ENCODE results near the gene CYSLTR2. TPM values are rescaled to one million over a fixed set of nuclear protein-coding genes. Genes with fewer than 3 reads are reported as not detected.

Gene CYSLTR2
- total and polyA plus RNA-seq, 12 donors = 0.50 to 41.6 (median 12.8) TPM

DNA sequence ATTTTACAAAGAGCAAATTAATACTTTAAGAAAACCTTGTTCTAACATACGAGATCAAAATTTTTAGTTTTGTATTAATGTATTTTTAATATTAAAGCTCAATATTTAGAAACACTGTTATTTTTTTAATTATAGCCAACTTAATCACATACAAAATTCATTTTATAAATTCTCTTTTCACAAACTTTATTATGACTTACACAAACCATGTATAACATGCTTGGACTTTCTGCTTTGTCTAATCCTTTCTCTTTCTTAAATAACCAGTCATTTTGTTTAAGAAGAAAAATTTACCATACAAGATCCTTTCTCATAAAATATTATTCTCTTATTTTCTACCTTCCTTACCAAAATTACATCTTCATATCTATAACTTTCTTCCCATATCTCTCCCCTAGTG lies 62.2 kb downstream of the CYSLTR2 start:
- Histone ChIP-seq H3K4me1 (replicated peaks in 1 of 2) (no peaks in the 10 kb centered on the region), H3K36me3 (replicated peaks in 1 of 2) (no peaks in the 10 kb centered on the region), H3K9me3 (replicated peaks in 1 of 3) (peaks cover 0 to 22% (median 17%) of the 10 kb centered on the region in 3 donors), H3K27ac (no peak overlapping the region), H3K27me3 (no peaks in the 10 kb centered on the region), H3K4me3 (no peak overlapping the region)
- intact Hi-C loops (cut with DNase I) = no loop called here
- WGBS, 4 donors = 84 to 90% (median 85%) methylated on average over 1 of the region's 1 CpG
- DNase-seq = no peak
- TF ChIP-seq, protein P1, sequence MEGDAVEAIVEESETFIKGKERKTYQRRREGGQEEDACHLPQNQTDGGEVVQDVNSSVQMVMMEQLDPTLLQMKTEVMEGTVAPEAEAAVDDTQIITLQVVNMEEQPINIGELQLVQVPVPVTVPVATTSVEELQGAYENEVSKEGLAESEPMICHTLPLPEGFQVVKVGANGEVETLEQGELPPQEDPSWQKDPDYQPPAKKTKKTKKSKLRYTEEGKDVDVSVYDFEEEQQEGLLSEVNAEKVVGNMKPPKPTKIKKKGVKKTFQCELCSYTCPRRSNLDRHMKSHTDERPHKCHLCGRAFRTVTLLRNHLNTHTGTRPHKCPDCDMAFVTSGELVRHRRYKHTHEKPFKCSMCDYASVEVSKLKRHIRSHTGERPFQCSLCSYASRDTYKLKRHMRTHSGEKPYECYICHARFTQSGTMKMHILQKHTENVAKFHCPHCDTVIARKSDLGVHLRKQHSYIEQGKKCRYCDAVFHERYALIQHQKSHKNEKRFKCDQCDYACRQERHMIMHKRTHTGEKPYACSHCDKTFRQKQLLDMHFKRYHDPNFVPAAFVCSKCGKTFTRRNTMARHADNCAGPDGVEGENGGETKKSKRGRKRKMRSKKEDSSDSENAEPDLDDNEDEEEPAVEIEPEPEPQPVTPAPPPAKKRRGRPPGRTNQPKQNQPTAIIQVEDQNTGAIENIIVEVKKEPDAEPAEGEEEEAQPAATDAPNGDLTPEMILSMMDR (IDR thresholded peaks at IDR 0.05) = no peak
- no peak for TF ChIP-seq POLR2A (IDR thresholded peaks at IDR 0.05)

DNA sequence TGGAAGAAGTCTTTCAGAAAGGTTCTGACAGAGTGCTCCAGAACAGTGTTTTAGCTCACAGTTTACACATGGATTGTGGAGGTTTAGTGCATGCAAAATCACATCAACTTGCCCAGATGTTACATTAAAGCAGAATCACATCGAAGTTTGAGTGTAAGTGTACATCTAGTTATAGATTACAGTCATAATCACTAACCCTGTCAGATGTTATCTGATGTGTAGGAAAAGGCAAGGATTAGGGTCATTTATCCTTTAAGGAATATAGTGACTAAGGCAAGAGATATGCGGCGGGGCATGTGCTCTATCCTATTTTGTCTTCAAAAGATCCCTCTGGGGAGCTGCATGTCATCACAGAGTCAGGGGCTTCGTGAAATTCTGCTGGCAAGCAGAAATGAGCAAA lies 66.9 kb downstream of the CYSLTR2 start:
- no peaks in the 10 kb centered on the region for H3K27me3 ChIP-seq
- H3K27ac ChIP-seq = no peak overlapping the region
- no peak for DNase-seq
- intact Hi-C loops (cut with DNase I) = loop anchor here in 1 of 2 donors (10.0 kb wide), 1 partner anchor 56 kb away; no protein-coding TSS in a partner anchor
- H3K36me3 ChIP-seq (replicated peaks in 1 of 2) = no peaks in the 10 kb centered on the region
- 51 to 63% (median 54%) methylated on average over 4 of the region's 4 CpGs for WGBS, 4 donors
- H3K4me3 ChIP-seq = no peak overlapping the region
- TF ChIP-seq, protein P1 (IDR thresholded peaks at IDR 0.05) = no peak
- no peak for TF ChIP-seq POLR2A (IDR thresholded peaks at IDR 0.05)
- peaks cover 0 to 16% (median 12%) of the 10 kb centered on the region in 3 donors for H3K9me3 ChIP-seq (replicated peaks in 1 of 3)
- H3K4me1 ChIP-seq (replicated peaks in 1 of 2) = no peaks in the 10 kb centered on the region

DNA sequence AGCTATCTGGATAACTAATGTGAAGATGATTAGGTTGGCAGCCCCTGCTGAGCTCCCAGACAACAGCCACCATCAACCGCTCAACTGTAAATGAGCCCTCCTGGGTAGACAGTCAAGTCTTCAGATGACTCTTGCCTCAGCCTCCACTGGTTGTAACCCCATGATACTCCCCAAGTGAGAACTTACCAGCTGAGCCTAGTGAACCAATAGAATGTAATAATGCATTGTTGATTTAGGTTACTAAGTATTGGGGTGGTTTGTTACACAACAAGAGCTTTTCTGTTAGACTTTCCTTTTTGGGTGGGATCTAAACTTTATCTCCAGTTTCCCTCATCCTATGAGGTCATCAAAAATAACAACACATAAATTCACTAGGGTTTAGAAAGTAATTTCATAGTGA lies 69.4 kb downstream of the CYSLTR2 start:
- no peak for DNase-seq
- no peaks in the 10 kb centered on the region for H3K27me3 ChIP-seq
- H3K27ac ChIP-seq = no peak overlapping the region
- no peak overlapping the region for H3K4me3 ChIP-seq
- peaks cover 0 to 6% (median 3%) of the 10 kb centered on the region in 3 donors for H3K9me3 ChIP-seq (replicated peaks in 1 of 3)
- 93 to 100% (median 99%) methylated on average over 1 of the region's 1 CpG for WGBS, 4 donors
- TF ChIP-seq, protein P1 (IDR thresholded peaks at IDR 0.05) = no peak
- no peak for TF ChIP-seq POLR2A (IDR thresholded peaks at IDR 0.05)
- intact Hi-C loops (cut with DNase I) = loop anchor here in 1 of 2 donors (10.0 kb wide), 1 partner anchor 58 kb away; no protein-coding TSS in a partner anchor
- peaks cover 5 to 10% of the 10 kb centered on the region in 2 donors for H3K4me1 ChIP-seq (replicated peaks in 1 of 2)
- no peaks in the 10 kb centered on the region for H3K36me3 ChIP-seq (replicated peaks in 1 of 2)

DNA sequence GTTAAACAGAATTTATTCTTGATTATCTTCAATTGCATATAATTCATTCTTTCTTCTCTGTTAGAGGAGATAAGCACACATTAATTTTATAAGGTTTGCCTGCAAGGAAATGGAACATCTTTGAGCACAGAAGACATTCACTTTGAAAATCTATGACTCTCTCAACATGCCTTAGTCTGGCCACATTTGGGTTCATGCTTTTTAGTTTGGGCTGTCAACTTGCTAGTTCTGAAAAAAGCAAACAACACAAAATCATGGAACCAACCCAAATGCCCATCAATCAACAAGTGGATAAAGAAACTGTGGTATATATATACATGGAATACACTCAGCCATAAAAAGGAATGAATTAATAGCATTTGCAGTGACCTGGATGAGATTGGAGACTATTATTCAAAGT lies 71.5 kb downstream of the CYSLTR2 start:
- intact Hi-C loops (cut with DNase I) = loop anchor here in 1 of 2 donors (10.0 kb wide), 1 partner anchor 60 kb away; no protein-coding TSS in a partner anchor
- H3K36me3 ChIP-seq (replicated peaks in 1 of 2) = no peaks in the 10 kb centered on the region
- DNase-seq = no peak
- no peak overlapping the region for H3K27ac ChIP-seq
- no peaks in the 10 kb centered on the region for H3K27me3 ChIP-seq
- no peaks in the 10 kb centered on the region for H3K9me3 ChIP-seq (replicated peaks in 1 of 3)
- TF ChIP-seq, protein P1 (IDR thresholded peaks at IDR 0.05) = no peak
- TF ChIP-seq POLR2A (IDR thresholded peaks at IDR 0.05) = no peak
- peaks cover 5 to 10% of the 10 kb centered on the region in 2 donors for H3K4me1 ChIP-seq (replicated peaks in 1 of 2)
- H3K4me3 ChIP-seq = no peak overlapping the region

All from adrenal gland (tissue), 12 donors.